IPS-18a (cell line): ENCODE measurements around the gene MICOS13.

Experiments used
- H3K27ac ChIP-seq: one replicate; pipeline ENCODE4 v1.5.1; 2013; ENCODE audit warnings: low read length
- H3K27me3 ChIP-seq: one replicate; pipeline ENCODE4 v1.6.1; 2013; ENCODE audit warnings: mild to moderate bottlenecking, low read length; ENCODE audit not compliant: control insufficient read depth, insufficient read depth
- H3K36me3 ChIP-seq: one replicate; pipeline ENCODE4 v1.6.1; 2013; ENCODE audit warnings: low read depth, low read length; ENCODE audit not compliant: control insufficient read depth
- H3K4me1 ChIP-seq: one replicate; pipeline ENCODE4 v1.6.1; 2013; ENCODE audit warnings: low read depth, low read length; ENCODE audit not compliant: control insufficient read depth
- H3K4me3 ChIP-seq: one replicate; pipeline ENCODE4 v1.5.1; 2013; ENCODE audit warnings: low read length
- H3K9ac ChIP-seq: one replicate; pipeline ENCODE4 v1.6.1; 2013; ENCODE audit warnings: mild to moderate bottlenecking, low read length, moderate library complexity
- H3K9me3 ChIP-seq: one replicate; pipeline ENCODE4 v1.6.1; 2013; ENCODE audit warnings: low read depth, low read length; ENCODE audit not compliant: control insufficient read depth

The MICOS13 gene

DNA sequence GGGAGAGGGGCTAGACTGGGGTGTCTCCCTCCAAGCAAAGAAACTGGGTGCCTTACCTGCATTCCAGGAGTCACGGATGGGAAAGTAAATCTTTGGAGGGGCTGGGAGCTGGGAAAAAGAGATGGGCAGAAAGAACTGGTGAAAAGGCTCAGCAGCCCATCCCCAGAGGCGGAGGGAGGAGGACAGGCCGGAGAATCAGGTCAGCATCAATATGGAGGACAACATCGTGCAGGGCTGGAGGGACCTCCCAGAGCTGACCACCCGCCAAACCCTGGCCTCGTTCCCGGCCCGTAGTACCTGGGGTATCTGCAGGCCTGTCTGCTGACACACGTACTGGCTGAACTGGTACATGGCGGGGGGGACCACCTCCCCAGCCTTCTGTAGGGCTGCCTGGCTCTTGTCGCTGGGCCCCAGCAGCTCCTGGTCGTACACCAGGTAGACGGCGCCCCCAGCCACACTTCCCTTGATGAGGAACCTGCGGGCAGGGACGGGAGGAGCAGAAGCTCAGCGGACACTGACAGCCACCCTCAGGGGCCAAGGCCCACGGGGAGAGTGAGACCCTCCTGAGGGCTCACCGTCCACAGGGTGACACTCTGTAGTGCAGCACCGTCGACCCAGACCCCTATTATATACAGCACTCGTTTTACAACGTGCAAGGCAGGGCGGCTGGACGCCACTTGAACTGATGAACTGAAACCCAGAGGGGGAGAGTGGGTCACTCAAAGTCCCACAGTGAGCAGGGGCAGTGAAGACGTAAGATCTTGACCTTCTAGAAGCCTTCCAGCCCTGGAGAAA lies 830 bp downstream of the MICOS13 start:
- no peaks in the 10 kb centered on the region for H3K9me3 ChIP-seq
- peak overlapping the region; percentile 89 for H3K4me3 ChIP-seq
- no peak overlapping the region for H3K27ac ChIP-seq
- H3K27me3 ChIP-seq: no peaks in the 10 kb centered on the region
- no peaks in the 10 kb centered on the region for H3K4me1 ChIP-seq
- no peaks in the 10 kb centered on the region for H3K36me3 ChIP-seq
- peak overlapping the region; percentile 52 for H3K9ac ChIP-seq

DNA sequence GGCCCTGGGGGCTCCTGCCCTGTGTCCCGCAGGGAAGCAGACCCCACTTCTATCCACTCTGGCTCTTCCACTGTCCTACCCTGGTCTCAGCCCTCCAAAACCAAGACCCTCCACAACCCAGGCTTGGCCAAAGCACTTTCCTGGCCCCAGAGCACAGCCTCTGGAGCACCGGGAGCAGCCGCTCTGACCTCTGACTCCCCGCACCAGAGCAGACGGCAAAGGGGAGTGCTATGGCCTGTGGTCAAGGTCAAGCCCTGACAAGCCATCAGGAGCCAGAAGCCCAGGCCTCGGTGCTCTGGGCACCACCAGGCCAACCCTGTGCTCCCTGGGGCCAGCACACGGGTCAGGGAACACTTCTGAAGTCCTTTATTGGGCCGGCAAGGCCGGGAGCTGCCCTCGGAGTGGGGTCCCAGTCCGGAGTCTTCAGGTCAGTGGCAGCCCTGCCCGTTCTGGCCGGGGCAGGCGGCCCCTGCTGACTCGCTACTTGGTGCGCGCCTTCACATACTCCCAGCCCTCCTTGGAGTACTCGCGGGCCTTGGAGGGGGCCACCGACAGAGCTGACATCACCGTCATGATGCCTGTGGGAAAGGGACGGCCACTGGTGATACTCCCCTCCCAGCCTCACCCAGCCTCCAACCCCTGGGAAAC lies 2.1 kb downstream of the MICOS13 start:
- Histone ChIP-seq H3K27me3 (no peaks in the 10 kb centered on the region), H3K9ac (no peak overlapping the region), H3K27ac (no peak overlapping the region), H3K9me3 (no peaks in the 10 kb centered on the region), H3K4me1 (no peaks in the 10 kb centered on the region), H3K36me3 (no peaks in the 10 kb centered on the region), H3K4me3 (no peak overlapping the region)

DNA sequence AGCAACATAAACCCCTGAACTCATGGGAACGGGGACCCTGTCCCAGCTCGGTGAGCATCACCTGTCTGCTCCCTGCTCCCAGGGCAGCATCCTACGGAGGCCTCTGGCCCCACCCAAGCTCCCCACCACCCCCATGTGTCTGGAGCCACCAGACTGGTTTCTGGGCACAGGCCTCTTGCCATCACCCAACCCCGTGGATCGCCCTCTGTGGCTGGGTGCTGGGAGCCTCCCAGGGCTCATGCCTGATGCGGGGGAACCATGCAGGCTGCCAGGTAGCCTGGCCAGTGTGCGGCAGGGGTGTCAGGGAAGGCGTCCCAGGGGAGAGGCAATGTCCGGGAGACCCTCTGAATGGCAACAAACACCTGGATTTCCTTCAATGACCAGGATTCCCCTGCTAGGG lies 2.7 kb downstream of the MICOS13 start:
- Histone ChIP-seq H3K9me3 (no peaks in the 10 kb centered on the region), H3K27me3 (no peaks in the 10 kb centered on the region), H3K4me1 (no peaks in the 10 kb centered on the region), H3K36me3 (no peaks in the 10 kb centered on the region), H3K9ac (no peak overlapping the region), H3K4me3 (no peak overlapping the region), H3K27ac (no peak overlapping the region)

DNA sequence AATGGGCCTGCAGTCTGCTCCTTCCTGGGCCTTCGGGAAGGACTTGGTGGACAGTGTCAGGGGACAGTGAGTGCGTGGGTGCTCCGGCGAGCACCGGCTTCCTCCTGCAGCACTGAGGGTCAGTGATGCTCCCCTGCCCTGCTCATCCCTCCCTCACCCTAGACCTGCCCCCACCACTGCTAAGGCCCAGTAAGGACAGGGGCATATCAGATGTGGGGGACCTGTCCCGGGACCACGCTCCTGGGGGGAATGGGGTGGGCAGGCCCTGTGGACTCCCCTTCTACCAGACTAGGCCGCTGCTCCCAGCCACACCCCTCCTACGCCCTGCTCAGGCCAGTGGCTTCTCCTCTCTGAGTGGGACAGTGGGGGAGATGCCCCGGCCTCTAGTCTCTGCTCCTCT lies 3.2 kb downstream of the MICOS13 start:
- no peaks in the 10 kb centered on the region for H3K27me3 ChIP-seq
- H3K9me3 ChIP-seq: no peaks in the 10 kb centered on the region
- H3K4me3 ChIP-seq: no peak overlapping the region
- H3K4me1 ChIP-seq: no peaks in the 10 kb centered on the region
- H3K27ac ChIP-seq: no peak overlapping the region
- H3K9ac ChIP-seq: no peak overlapping the region
- H3K36me3 ChIP-seq: no peaks in the 10 kb centered on the region

DNA sequence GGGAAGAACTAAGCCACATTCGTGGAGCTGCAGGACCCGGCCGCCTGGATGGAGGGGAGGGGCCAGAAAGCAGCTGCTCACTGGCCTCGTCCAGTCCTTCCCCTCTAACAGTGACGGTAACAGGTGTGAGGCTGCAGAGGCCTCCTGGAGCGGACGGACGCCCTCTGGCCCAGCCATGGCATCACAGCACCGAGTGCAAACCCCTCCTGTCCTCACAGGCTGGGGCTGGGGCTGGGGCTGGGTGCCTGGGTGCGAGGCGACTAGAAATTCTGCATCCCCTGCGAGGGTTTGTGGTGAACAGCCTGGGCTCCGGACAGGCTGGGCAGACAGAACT lies 3.6 kb downstream of the MICOS13 start:
- H3K4me3 ChIP-seq: no peak overlapping the region
- H3K27me3 ChIP-seq: no peaks in the 10 kb centered on the region
- H3K4me1 ChIP-seq: no peaks in the 10 kb centered on the region
- H3K27ac ChIP-seq: no peak overlapping the region
- no peaks in the 10 kb centered on the region for H3K36me3 ChIP-seq
- no peaks in the 10 kb centered on the region for H3K9me3 ChIP-seq
- no peak overlapping the region for H3K9ac ChIP-seq

DNA sequence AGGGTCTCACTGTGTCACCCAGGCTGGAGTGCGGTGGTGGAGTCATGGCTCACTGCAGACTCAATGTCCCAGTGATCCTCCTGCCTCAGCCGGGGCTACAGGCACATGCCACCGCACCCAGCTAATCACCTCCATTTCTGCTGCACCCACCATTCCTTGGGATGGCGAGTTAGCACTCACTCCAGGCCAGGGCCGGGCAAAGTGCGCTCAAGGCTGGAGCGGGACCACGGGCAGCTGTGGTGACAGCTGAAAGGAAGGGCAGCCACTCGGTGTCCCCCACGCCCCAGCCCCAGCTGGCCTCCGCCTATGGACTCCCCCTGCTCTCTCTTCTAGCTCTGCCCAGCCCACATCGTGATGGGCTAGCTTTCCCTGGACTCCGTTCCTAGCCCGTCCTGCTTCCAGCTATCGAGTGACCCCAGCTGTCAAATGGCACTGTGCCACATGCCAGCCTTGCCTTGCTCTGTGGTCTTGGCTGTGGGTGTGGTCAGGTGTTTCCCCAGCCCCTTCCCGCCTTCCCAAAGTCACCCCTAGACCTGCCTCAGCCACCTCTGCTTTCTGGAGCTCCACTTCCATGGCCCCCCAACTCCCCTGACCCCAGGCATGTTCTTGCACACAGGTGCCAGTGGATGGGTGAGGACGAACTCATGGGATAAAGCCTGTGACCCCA lies 4.1 kb downstream of the MICOS13 start:
- no peak overlapping the region for H3K9ac ChIP-seq
- H3K9me3 ChIP-seq: no peaks in the 10 kb centered on the region
- no peaks in the 10 kb centered on the region for H3K36me3 ChIP-seq
- no peak overlapping the region for H3K27ac ChIP-seq
- no peaks in the 10 kb centered on the region for H3K4me1 ChIP-seq
- no peaks in the 10 kb centered on the region for H3K27me3 ChIP-seq
- no peak overlapping the region for H3K4me3 ChIP-seq

DNA sequence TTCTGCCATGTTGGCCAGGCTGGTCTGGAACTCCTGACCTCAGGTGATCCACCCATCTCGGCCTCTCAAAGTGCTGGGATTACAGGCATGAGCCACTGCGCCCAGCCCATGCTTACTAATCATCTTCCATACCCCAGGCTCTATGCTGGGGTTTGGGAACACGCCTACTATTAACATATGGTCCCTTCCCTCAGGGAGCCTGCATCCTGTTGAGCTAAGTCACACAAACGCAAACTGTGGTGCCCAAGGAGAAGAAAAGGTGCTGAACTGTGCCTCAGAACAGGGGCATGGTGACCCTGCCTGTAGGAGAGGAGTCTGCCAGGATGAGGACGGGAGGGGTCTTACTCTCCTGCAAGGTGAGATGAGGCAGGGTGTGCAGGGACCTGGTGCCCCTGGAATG lies 5.6 kb downstream of the MICOS13 start:
- Histone ChIP-seq H3K27ac (no peak overlapping the region), H3K4me3 (no peak overlapping the region), H3K36me3 (peaks cover 4% of the 10 kb centered on the region), H3K4me1 (no peaks in the 10 kb centered on the region), H3K9me3 (no peaks in the 10 kb centered on the region), H3K9ac (no peak overlapping the region), H3K27me3 (no peaks in the 10 kb centered on the region)

DNA sequence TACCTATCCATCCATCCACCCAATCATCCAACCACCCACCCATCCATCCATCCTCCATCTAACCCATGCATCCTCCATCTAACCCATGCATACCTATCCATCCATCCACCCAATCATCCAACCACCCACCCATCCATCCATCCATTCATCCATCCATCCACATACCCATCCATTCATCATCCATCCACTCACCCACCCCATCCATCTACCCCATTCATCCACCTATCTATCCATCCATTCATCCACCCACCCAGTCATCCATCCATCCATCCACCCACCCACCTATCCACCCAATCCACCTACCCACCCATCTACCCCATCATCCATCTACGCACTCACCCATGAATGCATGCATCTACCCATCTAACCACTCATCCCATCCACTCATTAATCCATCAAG lies 6.6 kb downstream of the MICOS13 start:
- H3K4me3 ChIP-seq: no peak overlapping the region
- peaks cover 12% of the 10 kb centered on the region for H3K36me3 ChIP-seq
- no peak overlapping the region for H3K9ac ChIP-seq
- no peaks in the 10 kb centered on the region for H3K27me3 ChIP-seq
- H3K27ac ChIP-seq: no peak overlapping the region
- no peaks in the 10 kb centered on the region for H3K9me3 ChIP-seq
- no peaks in the 10 kb centered on the region for H3K4me1 ChIP-seq

DNA sequence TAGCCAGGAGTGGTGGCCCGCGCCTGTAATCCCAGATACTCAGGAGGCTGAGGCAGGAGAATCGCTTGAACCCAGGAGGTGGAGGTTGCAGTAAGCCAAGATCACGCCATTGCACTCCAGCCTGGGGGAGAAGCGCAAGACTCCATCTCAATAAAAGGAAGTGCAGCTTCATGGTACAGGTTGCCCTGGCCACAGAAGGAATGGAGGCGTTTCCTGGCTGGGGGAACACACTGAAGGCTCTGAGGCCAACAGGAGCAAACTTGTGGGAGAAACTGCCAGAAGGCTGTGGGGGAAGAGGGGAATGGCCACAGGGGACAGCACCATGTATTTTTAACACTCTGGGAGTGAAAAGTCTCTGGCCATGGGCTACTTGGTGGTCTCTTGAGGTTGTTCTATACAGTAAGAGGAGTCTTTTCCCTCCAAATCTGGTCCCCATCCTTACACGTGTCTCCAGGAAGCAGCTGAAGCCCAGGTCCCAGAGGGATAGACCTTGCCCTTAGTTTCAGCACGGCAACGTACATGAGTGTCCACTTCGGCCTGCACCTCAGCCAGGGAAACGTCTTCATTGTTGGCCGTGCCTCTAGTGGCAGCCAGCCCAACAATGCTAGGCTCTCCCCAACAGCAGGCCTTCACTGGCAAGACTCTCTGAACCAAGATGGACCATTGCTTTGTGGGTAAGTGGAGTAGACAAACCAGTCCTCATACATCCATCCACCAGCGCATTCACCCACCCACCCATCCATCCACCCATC lies 7.4 kb downstream of the MICOS13 start:
- no peaks in the 10 kb centered on the region for H3K27me3 ChIP-seq
- H3K4me1 ChIP-seq: no peaks in the 10 kb centered on the region
- H3K4me3 ChIP-seq: no peak overlapping the region
- no peak overlapping the region for H3K27ac ChIP-seq
- no peaks in the 10 kb centered on the region for H3K9me3 ChIP-seq
- H3K36me3 ChIP-seq: peaks cover 18% of the 10 kb centered on the region
- no peak overlapping the region for H3K9ac ChIP-seq

DNA sequence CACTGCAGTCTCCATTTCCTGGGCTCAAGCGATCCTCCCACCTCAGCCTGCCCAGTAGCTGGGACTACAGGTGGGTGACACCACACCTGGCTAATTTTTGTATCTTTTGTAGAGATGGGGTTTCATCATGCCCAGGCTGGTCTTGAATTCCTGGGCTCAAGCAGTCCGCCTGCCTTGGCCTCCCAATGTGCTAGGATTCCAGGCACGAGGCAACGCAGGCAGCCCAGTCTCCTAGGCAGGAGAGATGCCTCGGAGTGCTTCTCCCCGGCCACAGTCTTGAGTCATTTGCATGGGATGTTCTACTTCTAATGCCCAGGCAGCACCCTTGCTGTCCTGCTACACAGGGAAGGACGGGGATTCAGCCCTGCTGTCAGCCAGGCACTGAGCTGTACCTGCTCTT lies 8.7 kb downstream of the MICOS13 start:
- Histone ChIP-seq H3K27ac (no peak overlapping the region), H3K9me3 (no peaks in the 10 kb centered on the region), H3K27me3 (no peaks in the 10 kb centered on the region), H3K36me3 (peaks cover 30% of the 10 kb centered on the region), H3K4me1 (no peaks in the 10 kb centered on the region), H3K4me3 (no peak overlapping the region), H3K9ac (no peak overlapping the region)

DNA sequence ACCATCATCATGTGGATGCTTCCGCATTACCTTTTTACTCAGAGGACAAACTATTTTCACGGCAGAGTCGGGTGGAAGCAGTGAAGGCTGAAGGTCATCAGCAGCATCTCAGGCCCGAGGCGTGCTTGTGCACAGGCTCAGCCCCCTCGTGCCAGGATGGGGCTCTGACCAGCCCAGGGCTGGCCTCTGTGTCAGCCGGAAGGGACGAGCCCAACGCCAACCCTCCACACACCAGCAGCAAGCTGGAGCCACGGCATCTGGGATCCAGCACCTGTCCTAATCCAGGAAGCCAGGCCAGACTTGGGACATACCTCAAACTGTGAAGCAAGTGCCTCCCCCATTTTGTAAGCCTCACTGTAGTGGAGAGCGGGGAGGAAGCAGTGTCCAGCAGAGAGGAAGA lies 11.1 kb downstream of the MICOS13 start:
- Histone ChIP-seq H3K27ac (no peak overlapping the region), H3K36me3 (peaks cover 54% of the 10 kb centered on the region), H3K4me3 (no peak overlapping the region), H3K27me3 (no peaks in the 10 kb centered on the region), H3K4me1 (no peaks in the 10 kb centered on the region), H3K9me3 (no peaks in the 10 kb centered on the region), H3K9ac (no peak overlapping the region)
